Ishikawa (cell line): ENCODE data around the gene ASAP2.

ENCODE experiments used
- CEBPB ChIP-seq: IDR thresholded peaks from 2 replicates; pipeline ENCODE4 v1.6.1; 2012
- EGR1 ChIP-seq: IDR thresholded peaks from 2 replicates; pipeline ENCODE4 v1.6.1; 2012
- EP300 ChIP-seq: IDR thresholded peaks from 2 replicates; pipeline ENCODE4 v1.6.1; 2012; ENCODE audit warnings: borderline replicate concordance
- FOXM1 ChIP-seq: IDR thresholded peaks from 2 replicates; pipeline ENCODE4 v1.6.1; 2012; ENCODE audit warnings: low read depth, borderline replicate concordance
- MAX ChIP-seq: IDR thresholded peaks from 2 replicates; pipeline ENCODE4 v1.6.1; 2012
- NFIC ChIP-seq: IDR thresholded peaks from 2 replicates; pipeline ENCODE4 v1.6.1; 2012
- RAD21 ChIP-seq: IDR thresholded peaks from 2 replicates; pipeline ENCODE4 v1.6.1; 2012; ENCODE audit warnings: low read depth
- TAF1 ChIP-seq: IDR thresholded peaks from 2 replicates; pipeline ENCODE4 v1.6.1; 2012; ENCODE audit warnings: low read depth, mild to moderate bottlenecking
- TCF12 ChIP-seq: IDR thresholded peaks from 2 replicates; pipeline ENCODE4 v1.6.1; 2012; ENCODE audit warnings: low read depth
- TEAD4 ChIP-seq: IDR thresholded peaks from 2 replicates; pipeline ENCODE4 v1.6.1; 2012
- USF1 ChIP-seq: IDR thresholded peaks from 2 replicates; pipeline ENCODE4 v1.6.1; 2012
- YY1 ChIP-seq: IDR thresholded peaks from 2 replicates; pipeline ENCODE4 v1.6.1; 2012; ENCODE audit warnings: low read depth
- ZBTB7A ChIP-seq: IDR thresholded peaks from 2 replicates; pipeline ENCODE4 v1.6.1; 2012; ENCODE audit warnings: low read depth
- TF ChIP-seq, protein P1 (sequence below): IDR thresholded peaks from 2 replicates; pipeline ENCODE4 v1.6.1; 2012; ENCODE audit warnings: low read depth, mild to moderate bottlenecking

The ASAP2 gene

DNA sequence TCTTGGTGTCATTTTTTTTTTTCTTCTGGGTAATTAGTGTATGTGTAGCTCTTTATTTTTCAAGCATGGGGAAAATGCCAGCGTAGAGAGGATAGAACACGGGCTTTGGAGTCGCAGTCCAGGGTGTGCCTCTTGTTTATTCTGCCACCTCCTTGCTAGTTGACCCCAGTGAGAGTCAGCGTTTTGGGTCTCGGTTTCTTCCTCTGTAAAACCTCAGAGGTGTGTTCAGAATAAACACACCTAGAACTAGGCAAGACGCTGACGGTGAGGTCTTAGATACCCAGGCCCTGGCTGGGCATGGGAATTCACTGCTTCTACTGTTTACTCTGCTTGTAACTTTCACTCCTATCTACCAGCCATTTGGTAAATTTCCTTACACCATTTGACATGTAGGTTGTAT is 41.8 kb downstream of the ASAP2 start:
- no peak for TF ChIP-seq CEBPB
- TF ChIP-seq, protein P1, sequence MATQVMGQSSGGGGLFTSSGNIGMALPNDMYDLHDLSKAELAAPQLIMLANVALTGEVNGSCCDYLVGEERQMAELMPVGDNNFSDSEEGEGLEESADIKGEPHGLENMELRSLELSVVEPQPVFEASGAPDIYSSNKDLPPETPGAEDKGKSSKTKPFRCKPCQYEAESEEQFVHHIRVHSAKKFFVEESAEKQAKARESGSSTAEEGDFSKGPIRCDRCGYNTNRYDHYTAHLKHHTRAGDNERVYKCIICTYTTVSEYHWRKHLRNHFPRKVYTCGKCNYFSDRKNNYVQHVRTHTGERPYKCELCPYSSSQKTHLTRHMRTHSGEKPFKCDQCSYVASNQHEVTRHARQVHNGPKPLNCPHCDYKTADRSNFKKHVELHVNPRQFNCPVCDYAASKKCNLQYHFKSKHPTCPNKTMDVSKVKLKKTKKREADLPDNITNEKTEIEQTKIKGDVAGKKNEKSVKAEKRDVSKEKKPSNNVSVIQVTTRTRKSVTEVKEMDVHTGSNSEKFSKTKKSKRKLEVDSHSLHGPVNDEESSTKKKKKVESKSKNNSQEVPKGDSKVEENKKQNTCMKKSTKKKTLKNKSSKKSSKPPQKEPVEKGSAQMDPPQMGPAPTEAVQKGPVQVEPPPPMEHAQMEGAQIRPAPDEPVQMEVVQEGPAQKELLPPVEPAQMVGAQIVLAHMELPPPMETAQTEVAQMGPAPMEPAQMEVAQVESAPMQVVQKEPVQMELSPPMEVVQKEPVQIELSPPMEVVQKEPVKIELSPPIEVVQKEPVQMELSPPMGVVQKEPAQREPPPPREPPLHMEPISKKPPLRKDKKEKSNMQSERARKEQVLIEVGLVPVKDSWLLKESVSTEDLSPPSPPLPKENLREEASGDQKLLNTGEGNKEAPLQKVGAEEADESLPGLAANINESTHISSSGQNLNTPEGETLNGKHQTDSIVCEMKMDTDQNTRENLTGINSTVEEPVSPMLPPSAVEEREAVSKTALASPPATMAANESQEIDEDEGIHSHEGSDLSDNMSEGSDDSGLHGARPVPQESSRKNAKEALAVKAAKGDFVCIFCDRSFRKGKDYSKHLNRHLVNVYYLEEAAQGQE, result no peak

DNA sequence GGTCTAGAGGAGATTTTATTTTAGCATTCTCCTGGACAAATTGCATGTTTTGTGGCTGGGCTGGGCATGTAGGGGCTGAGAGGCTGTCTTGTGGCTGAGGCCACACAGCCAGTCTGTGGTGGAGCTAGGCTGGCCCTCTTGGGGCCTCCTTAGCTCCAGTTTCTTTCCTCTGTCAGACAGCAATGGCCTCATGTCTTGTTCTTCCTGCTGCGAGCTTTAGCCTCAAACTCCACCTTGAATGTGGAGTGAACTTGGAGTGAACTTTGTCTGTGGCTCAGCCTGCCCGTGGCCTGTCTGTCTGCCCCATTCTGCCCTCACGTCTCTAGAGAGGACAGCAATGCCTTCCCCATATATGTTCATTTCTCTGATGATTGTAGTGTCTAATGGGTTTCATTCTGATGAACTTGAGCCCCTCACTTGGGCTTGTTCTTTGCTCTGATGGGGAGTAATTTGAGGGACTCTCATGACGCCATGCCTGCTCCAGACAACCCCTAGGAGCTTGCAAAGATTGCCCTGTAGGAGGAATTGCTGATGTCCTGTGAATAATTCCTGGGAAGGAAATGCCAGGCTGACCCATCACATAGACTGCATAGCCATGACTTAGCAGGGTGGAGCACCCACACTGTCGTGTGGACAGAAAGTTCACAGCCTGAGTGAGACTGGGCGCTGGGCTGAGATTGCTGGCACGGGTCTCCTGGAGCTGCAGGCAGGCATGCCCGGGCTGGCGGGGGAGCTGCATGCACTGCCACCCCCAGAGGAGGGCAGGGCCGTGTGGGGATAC is 42.6 kb downstream of the ASAP2 start:
- TF ChIP-seq TAF1, result no peak
- TF ChIP-seq CEBPB, result no peak
- no peak for TF ChIP-seq FOXM1
- TF ChIP-seq ZBTB7A, result no peak
- no peak for TF ChIP-seq EGR1
- no peak for TF ChIP-seq NFIC
- no peak for TF ChIP-seq TCF12
- TF ChIP-seq YY1, result no peak
- TF ChIP-seq USF1, result no peak

DNA sequence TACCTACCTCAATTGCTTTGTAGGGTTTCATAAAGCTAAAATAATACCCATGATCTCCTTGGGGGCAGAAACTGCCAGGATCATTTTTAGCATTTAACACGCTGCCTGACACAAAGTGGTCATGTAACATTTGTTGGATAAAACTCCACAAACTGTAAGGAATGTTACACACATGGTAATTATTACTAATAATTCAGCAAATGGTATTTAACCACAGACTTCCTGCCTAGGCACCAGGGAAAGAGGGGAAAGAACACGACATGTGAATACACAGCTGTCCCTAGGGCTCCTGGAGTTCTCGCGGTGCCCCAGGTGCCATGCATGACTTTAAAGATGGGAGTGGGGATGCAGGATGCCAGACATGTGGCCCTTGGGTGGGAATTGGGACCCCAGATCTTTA is 43.5 kb downstream of the ASAP2 start:
- TF ChIP-seq TEAD4 (no peak), RAD21 (no peak), EGR1 (no peak), USF1 (no peak), MAX (no peak), TAF1 (no peak), ZBTB7A (no peak), NFIC (no peak), TCF12 (no peak)
- TF ChIP-seq, protein P1, result no peak

DNA sequence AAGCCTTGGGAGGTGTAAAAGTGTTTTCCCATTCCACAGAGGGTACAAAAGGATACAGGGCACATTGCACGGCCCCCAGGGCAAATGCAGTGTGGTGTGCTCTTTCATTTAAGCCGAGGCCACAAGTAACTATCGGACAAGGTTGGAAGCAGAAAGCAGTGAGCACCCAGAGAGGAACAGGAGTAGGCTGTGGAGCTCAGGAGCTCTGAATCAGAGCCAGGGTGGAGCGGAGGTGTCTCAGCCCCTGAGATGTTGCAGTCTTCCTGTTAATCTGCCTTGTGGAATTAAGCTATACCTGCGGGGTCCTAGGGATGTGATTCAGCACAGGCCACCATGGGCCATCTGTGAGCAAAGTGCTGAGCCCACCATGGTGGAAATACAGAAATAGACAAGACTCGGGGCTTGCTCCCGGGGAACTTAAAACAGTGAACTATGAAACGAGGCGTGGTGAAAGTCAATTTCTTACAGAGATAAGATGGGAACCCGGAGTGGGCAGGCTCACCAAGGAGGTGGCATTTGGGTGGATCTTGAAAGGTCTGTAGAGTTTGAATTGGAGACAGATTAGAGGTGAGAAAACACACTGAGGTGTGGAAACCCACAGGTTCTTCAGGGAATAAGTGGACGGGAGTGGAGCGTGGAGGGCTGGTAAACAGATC is 44.0 kb downstream of the ASAP2 start:
- TF ChIP-seq FOXM1 (no peak), USF1 (no peak), RAD21 (no peak), TAF1 (no peak), CEBPB (no peak), EP300 (no peak), EGR1 (no peak), YY1 (no peak)
- TF ChIP-seq, protein P1, result no peak
